Left ventricle myocardium inferior (tissue), 1 donor: ENCODE measurements around the gene CFH. TPM values are rescaled to one million over a fixed set of nuclear protein-coding genes. Genes with fewer than 3 reads are reported as not detected.

ENCODE experiments used
- DNase-seq: peaks from one replicate; pipeline ENCODE4 v3.0.0-alpha.2; 2020
- H3K27ac ChIP-seq: fragments of 200-600 bp; replicated peaks from 2 replicates; pipeline ENCODE4 v1.8.0; 2021
- H3K27me3 ChIP-seq: fragments of 200-600 bp; 2 replicates; pipeline ENCODE4 v1.8.0; 2021; ENCODE audit warnings: low read depth
- H3K36me3 ChIP-seq: fragments of 200-600 bp; 2 replicates; pipeline ENCODE4 v1.8.0; 2021
- H3K4me1 ChIP-seq: fragments of 200-600 bp; 2 replicates; pipeline ENCODE4 v1.8.0; 2021
- H3K4me3 ChIP-seq: fragments of 200-600 bp; 2 replicates; pipeline ENCODE4 v1.8.0; 2021; ENCODE audit warnings: mild to moderate bottlenecking, moderate library complexity
- H3K9me3 ChIP-seq: fragments of 200-600 bp; replicated peaks from 2 replicates; pipeline ENCODE4 v1.8.0; 2021
- intact Hi-C: fragments of 100-400 bp; cut with micrococcal nuclease; formaldehyde crosslinking; loops from one replicate; pipeline ENCODE4 v1.11.0; 2022
- long read RNA-seq: library from polyadenylated mRNA; unstranded; transcript quantifications from one replicate; pipeline ENCODE4 v2.0.0, GENCODE V29; 2021
- total RNA-seq: library from RNA; stranded (reverse); fragmentation: NEBNext Ultra II Directional; extraction: Animal tissue kit (Norgen Biotek cat#: 25700); gene quantifications from one replicate; pipeline ENCODE4 v1.2.1, GENCODE V29; 2021
- TF ChIP-seq, protein P1 (sequence below): fragments of 200-600 bp; IDR thresholded peaks from 2 replicates; pipeline ENCODE4 v1.8.0; 2021; ENCODE audit warnings: antibody characterized with exemption, mild to moderate bottlenecking, borderline replicate concordance
- donor health status: DM: no; HTN: yes; CAD: no; lungs with severe emphysema.

CFH gene
- 36.4 TPM for total RNA-seq
- long read RNA-seq, full-length matches to known transcripts = 20 of 25 reads
- long read RNA-seq, partial matches to known transcripts = 1 of 25 reads
- long read RNA-seq, other reads (novel, unspliced or antisense) = 4 of 25 reads

DNA sequence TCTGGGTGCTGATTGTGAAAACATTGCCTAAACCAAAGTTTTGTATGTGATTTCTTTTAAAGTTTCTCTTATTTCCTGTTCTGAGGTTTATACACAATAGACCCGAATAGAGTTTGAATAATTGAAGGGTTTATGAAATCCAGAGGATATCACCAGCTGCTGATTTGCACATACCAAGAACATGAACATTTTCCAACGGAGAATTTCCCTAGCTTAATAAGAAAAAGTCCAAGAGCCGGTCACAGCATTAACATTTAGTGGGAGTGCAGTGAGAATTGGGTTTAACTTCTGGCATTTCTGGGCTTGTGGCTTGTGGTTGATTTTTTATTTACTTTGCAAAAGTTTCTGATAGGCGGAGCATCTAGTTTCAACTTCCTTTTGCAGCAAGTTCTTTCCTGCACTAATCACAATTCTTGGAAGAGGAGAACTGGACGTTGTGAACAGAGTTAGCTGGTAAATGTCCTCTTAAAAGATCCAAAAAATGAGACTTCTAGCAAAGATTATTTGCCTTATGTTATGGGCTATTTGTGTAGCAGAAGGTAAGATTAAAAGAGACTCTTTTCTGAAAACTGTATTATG lies at the start of gene CFH:
Gene CFH, plus strand, starts transcription at position 407 of the 579 bp plus-strand sequence. Its CDS starts 75 bp downstream, at position 482.
- DNase-seq = no peak
- Histone ChIP-seq H3K27ac (peak within 1 kb of the TSS; percentile 53), H3K4me3 (peak within 1 kb of the TSS; percentile 52), H3K27me3 (no peaks in the 10 kb centered on the region), H3K4me1 (no peaks in the 10 kb centered on the region), H3K36me3 (no peaks in the 10 kb centered on the region), H3K9me3 (no peaks in the 10 kb centered on the region)
- intact Hi-C loops = no loop called here
- TF ChIP-seq, protein P1, sequence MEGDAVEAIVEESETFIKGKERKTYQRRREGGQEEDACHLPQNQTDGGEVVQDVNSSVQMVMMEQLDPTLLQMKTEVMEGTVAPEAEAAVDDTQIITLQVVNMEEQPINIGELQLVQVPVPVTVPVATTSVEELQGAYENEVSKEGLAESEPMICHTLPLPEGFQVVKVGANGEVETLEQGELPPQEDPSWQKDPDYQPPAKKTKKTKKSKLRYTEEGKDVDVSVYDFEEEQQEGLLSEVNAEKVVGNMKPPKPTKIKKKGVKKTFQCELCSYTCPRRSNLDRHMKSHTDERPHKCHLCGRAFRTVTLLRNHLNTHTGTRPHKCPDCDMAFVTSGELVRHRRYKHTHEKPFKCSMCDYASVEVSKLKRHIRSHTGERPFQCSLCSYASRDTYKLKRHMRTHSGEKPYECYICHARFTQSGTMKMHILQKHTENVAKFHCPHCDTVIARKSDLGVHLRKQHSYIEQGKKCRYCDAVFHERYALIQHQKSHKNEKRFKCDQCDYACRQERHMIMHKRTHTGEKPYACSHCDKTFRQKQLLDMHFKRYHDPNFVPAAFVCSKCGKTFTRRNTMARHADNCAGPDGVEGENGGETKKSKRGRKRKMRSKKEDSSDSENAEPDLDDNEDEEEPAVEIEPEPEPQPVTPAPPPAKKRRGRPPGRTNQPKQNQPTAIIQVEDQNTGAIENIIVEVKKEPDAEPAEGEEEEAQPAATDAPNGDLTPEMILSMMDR = no peak

DNA sequence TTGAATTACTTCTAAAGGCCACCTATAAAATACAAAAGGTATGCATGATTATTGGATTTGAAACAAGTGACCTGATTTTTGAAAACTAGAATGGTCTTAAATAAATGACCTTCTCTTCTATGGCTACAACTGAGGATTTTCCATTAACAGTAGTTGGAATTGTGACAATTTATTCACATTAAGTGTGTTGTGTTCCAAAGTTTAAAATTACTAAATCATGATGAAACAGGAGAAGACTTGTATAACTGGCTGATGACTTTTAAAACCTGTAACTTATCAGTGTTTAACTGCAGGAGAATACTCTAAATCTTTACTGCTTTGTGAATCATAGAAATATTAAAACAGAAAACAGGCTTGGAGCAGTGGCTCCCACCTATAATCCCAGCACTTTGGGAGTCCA lies 48.2 kb upstream of the CFH start:
- Histone ChIP-seq H3K4me1 (peaks cover 11% of the 10 kb centered on the region), H3K27ac (no peak overlapping the region), H3K9me3 (no peaks in the 10 kb centered on the region), H3K4me3 (no peak overlapping the region), H3K36me3 (no peaks in the 10 kb centered on the region), H3K27me3 (peaks cover 28% of the 10 kb centered on the region)
- no peak for DNase-seq
- intact Hi-C loops = no loop called here
- TF ChIP-seq, protein P1 = no peak

DNA sequence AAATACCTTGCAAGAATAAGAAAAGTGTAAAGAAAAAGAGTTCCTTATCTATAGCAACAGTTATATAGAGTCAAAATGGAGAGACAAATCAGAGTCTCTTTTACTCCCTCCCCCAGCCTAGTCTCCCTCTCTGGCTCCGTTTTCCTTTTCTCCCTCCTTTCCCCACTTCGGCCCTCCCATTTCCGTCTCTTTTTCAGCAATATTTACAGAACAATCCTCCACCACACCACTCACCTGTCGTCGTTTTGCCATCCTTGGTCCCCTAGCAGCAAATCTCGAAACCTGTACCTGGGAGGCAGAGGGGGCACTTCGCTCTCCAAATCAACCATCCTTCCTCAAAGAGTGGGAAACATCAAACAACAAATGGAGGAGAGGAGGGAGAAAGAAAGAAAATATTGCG lies 43.9 kb upstream of the CFH start:
- H3K27ac ChIP-seq = peak overlapping the region; percentile 74
- TF ChIP-seq, protein P1 = no peak
- no peaks in the 10 kb centered on the region for H3K36me3 ChIP-seq
- peaks cover 38% of the 10 kb centered on the region for H3K27me3 ChIP-seq
- no peak for DNase-seq
- H3K4me1 ChIP-seq = peaks cover 16% of the 10 kb centered on the region
- no peaks in the 10 kb centered on the region for H3K9me3 ChIP-seq
- intact Hi-C loops = no loop called here
- peak overlapping the region; percentile 65 for H3K4me3 ChIP-seq

DNA sequence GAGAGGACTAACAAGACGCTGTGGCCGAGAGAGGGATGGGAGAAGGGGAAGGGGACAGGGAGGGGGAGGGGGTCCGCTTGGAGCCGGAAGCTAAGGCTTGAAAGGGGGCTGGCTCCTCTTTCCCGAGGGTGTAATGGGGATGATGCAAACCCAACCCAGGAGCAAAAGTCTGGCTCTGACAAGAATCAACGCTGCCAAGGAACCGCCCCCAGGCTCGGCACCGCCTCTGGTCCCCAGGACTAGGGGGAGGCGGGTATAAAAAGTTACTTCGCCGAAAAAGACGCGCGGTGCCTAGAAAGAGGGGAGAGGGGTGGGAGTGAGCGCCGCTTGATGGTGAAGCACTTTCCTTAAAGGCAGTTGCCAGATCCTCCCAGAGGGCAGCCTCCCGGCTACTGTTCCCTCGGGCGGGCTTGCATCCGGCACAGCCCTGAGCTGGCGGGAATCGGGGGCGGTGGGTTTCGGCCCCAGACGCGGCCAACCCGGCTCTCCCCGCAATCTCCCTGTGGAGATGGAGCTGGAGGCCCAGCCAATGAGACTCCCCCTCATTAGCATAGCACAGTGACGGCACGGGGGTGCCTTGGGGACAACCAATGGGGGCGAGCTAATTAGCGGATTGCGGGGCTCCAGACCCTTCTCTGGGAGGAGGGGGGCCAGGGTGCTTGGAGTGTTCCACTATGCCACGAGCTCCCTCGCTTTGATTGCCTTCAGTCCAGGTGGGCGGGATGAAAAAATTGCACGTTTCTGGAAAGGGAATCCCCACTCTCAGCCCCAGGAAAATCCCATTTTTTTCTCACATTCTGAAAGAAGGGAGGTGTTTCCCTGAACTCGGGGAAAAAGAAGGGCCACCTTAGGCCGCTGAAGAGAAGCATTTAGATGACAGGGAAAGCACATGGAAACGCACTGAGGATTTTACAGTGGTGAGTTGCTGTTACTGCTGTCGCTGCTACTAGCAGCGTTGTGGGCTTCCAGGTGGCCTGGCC lies 43.2 kb upstream of the CFH start, which contains the start of gene KCNT2:
Gene KCNT2, minus strand, starts transcription at position 51 of the 980 bp plus-strand sequence. CDS start 131 bp downstream, outside the sequence.
- H3K36me3 ChIP-seq = no peaks in the 10 kb centered on the region
- H3K9me3 ChIP-seq = no peaks in the 10 kb centered on the region
- intact Hi-C loops = no loop called here
- H3K4me3 ChIP-seq = peak within 1 kb of the TSS; percentile 65
- TF ChIP-seq, protein P1 = no peak
- DNase-seq = peak; percentile 67
- H3K27me3 ChIP-seq = peaks cover 38% of the 10 kb centered on the region
- peak within 1 kb of the TSS; percentile 74 for H3K27ac ChIP-seq
- H3K4me1 ChIP-seq = peaks cover 16% of the 10 kb centered on the region

DNA sequence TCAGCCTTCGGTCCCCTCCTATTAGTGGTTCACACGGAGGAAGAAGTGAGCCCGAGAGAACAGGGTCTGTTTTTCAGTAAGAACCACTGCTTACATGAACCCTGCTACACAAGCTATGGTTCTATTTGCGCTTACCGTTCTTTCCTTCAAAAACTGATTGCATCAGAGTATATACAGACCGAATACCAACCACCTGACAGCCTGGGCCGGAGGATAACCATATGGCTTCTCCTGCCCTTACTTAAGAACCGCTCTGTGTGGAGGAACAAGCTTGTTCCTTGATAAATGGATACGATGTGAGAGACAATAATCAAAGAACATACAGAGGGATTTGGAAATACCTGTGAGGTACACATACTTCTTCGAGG lies 42.5 kb upstream of the CFH start:
- intact Hi-C loops = no loop called here
- no peaks in the 10 kb centered on the region for H3K36me3 ChIP-seq
- TF ChIP-seq, protein P1 = no peak
- no peak for DNase-seq
- peak overlapping the region; percentile 74 for H3K27ac ChIP-seq
- peak overlapping the region; percentile 65 for H3K4me3 ChIP-seq
- H3K27me3 ChIP-seq = peaks cover 38% of the 10 kb centered on the region
- no peaks in the 10 kb centered on the region for H3K9me3 ChIP-seq
- H3K4me1 ChIP-seq = peaks cover 16% of the 10 kb centered on the region
